ENCODE measurements around the gene ATXN1.

ATXN1 gene

GRCh38 chr6:16369989-16370388 is 391.3 kb downstream of the ATXN1 start:
- DNase-seq: no peak

- DNase-seq: no peak
Measured at GRCh38 chr6:16369140-16369745, 392.0 kb downstream of the ATXN1 start.

- DNase-seq: no peak
Measured at GRCh38 chr6:16367571-16367970, 393.7 kb downstream of the ATXN1 start.

DNA sequence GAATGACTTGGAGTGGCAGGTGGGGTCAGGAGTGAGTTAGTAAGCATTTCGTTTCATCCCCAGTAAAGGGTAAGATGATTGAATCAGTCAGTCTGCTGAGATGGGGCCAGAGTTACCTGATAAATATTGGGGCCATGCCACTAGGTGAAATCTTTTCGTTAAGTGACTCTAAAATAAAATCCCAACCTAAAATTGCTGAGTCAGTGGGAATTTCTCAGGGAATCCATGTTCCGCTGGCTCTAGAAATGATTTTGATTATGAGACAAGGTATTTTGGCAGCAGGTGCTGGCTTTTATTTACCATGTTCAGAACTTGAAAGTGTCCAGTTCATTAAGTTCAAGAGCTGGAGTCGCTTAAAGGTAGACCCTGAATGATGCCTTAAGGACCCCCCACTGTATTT is 397.5 kb downstream of the ATXN1 start:
- DNase-seq: no peak

DNA sequence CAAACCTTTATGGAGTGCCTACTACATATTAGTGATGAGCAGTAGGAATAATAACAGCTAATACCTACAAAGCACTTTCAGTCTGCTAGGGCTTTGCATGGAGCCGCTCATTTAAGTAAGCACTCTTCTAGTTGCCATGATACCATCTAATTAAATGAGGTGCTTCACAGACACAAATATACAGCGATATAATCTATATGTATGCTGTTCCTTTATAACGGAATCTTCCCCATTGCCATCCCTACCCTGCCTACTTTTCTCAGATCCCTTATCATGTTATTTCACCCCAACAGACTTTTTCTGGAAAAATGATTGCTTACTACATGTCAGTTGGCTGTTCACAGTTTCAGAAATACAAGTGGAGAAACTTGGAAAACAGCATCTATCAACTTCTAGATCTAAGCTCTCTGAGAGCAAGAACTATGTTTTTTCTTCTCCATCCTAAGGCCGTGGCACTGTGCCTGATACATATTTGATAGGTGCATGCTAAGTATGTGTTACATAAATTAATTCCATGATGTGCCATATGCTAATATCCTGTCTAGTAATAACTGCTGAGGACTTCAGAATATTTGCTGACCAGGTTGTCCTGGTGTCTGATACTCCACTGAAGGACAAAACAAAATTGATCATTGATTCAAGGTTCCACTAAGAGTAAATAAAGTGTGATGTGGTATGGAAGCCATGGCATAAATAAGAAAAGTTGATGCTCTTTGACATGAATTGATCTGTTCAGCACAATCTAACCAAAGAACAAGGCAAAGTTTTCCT is 398.3 kb downstream of the ATXN1 start:
- no peak for DNase-seq

DNA sequence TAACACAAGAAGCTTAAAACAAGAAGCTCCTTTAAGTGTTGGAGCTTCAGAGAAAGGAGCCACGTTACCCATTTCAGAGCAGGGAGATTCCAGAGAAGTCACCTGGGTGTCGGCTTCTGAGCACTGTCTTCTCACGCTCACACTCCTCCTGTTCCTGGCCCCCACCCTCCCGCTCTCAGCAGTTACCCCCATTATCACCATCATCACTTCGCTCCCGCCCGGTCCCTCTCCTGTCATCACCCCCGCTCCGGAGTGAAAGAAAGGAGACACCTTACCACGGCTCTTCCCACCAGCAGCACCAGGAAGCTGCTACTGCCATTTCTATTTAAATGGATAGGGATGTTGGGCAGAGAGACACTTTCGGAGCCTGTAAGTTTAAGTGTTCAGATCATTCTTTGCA is 399.0 kb downstream of the ATXN1 start:
- no peak for DNase-seq

DNA sequence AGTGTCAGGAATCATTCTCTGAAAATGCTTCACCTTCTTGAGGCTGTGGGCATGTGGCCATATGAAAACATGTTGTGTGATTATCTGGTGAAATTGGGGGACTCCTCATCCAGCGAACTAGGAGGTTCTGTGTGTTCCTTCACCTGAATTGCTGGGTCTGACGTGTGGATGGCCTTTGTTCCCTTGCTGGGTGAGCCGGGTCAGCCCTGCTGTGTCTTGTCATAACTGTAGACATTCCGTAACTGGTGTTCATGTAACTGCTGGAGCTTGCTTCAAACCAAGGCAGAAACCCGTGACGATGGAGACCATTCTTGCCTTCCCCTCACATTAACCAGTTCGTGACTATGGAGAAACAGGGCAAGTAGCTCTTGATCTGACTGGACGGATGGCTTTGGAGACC is 399.4 kb downstream of the ATXN1 start:
- no peak for DNase-seq

DNA sequence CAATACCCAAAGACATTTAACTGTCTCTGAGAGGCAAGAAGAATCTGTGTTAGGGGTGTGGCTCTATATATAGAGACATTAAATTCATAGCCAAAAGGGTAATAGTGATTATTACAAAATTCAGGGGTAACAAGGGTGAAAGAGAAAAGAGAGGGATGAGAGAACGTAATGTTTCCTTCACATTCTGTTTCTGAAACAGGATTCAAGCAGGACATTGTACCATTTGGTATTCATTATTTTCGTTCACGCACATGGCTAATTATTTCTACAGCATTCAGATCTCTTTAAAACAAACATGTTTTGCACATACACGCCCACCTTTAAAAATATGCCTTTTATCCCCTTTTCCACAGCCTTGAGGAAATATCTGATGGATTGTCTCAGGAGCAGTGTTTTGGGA is 400.1 kb downstream of the ATXN1 start:
- no peak for DNase-seq

DNA sequence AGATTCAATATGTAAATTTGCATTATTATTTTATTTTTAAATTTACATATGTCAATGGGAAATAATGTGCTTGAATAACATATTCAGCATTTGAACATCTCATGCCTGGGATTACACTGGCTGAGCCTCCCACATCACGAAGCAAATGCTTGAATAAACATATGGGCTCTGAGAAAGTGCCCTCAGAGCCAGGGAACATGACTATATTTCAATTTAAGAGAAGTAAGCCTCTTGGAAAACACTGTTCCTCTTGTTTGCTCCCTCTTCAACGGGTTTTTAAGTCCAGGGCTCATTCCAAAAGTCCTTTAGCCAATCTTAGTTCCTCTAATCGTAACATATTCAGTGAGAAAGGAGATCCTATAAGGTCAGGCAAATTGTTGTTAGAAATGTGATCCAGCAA is 400.9 kb downstream of the ATXN1 start:
- DNase-seq: no peak

GRCh38 chr6:16359563-16359962 is 401.7 kb downstream of the ATXN1 start:
- DNase-seq: no peak

DNA sequence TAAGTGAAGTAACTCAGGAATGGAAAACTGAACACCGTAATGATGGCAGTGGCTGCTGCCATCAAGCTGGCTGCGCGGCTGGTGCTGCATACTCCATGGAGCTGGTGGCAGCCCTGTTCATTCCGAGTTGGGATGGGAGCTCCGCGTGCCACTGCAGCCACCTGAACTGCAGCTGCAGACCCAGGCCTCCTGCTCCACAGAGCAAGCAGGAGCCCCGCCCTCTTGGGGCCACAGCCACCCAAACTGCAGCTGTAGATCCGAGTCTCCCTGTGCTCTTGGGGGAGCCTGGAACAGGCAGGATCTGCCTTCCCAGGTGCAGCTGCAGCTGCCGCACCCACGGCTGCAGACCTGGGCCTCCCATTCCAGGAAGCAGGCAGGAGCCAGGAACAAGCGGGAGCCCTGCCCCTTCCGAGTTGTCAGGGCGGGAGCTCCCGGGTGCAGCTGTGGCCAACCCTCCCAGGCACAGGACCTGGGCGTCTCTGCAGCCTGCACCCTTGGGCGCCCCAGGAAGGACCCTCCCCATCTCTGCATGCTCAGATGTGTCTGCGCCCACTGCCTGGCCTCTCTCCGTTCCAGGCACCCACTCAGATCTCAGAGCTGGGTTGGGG is 402.6 kb downstream of the ATXN1 start:
- DNase-seq: no peak

DNA sequence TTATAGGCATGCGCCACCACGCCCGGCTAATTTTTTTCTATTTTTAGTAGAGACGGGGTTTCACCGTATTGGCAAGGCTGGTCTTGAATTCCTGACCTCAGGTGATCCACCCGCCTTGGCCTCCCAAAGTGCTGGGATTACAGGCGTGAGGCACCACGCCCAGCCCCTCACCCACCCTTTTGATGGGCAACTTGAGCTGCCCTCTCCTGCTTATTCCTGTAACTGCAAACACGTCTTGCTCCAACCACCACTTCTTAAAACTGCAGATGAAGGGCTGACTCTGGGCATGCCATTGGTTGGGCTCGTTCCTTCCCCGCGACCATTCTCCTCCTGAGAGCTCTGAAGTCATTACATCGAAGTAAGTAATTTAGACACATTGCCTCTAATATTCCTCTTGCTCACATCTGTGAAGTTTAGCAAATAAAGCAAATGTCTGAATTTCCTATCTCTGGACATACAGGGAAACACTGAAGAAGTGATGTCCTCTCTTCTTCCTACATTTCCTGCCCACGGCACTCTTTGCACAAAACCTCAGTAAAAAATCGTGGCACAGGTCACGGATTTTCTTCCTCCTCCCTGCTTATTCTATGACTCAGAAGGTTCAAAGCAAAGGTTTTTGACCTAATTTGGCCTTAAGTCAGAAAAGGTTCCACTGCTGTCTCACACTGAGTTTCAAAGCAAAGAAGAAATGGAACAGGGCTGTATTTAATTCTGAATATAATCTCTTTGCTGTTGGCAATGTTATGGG is 405.4 kb downstream of the ATXN1 start:
- DNase-seq: no peak

DNA sequence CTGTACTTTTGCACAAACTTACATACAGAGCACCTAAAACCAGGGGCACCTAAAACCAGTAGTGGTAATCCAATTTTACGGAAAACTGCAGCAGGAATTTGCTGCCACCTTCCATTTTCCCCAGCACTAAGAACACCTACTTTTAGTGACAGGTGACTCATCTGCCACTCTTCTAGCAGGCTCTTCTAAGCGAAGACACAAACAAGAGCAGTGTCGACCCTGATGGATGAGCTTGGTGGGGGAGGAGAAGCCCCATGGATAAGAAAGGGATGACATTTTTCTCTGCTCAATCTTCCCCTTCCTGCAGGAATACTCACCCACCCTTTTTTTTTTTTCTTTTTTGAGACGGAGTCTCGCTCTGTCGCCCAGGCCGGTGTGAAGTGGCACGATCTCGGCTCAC is 406.0 kb downstream of the ATXN1 start:
- DNase-seq: no peak

DNA sequence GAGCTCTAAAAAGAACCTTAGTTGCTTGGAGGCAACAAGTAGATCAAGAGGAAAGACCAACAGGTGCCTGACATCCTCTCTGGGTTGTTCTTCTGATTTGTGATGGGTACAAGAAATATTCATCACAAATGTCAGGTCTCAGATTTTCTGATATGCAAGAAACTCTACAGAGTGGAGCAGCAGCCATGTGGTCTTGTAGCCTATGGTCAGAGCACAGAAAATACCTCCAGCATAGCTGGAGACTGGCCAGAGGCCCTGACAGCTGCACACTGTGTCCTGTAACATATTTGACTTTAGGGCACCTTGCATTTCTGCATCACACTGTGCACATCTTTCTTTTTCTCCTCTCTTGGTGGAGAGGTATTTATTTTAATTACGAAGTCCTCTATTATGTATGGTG is 406.6 kb downstream of the ATXN1 start:
- no peak for DNase-seq

DNA sequence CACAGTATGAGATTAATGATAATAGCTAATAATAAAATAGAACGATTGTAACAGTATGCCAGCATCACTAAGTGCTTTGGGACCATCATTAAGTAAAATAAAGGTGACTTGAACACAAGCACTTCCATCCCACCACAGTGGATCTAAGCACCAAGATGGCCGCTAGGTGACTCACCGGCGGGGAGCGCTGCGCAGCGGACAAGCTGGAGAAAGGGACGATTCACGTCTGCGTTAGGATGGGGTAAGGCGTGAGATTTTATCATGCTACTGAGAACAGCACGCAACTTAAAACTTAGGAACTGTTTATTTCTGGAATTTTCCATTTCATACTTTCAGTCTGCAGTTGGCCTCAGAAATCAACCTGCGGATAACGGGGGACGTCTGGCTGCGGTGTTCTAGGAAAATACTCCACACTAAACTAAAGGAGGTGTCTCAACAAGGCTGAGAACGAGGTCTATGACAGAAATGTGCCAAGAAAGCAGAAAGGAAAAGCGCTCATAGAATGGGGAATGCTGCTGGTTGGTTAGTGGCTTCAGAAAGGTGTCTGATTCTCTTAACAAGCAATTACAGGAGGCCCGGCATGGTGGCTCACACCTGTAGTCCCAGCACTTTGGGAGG is 408.3 kb downstream of the ATXN1 start:
- no peak for DNase-seq

DNA sequence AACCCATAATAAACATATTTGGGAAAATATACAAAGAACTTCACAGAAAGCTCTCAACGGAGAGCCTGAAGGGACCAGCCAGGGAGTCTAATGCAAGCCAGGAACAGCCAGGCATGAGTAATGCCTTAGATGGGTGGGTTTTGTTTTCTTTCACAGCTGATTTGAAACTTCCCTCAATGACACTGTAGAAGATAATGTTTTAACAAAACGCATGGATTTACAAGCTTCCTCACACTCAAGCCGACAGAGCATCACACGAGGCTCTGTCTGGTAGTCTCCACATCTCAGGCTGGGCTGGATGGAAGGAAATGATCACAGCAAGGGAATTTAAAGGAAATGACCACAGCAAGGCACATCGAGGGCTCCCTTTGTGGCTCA is 409.0 kb downstream of the ATXN1 start:
- no peak for DNase-seq

GRCh38 chr6:16349544-16349943 is 411.7 kb downstream of the ATXN1 start:
- DNase-seq: no peak

- DNase-seq: no peak
Measured at GRCh38 chr6:16346831-16347230, 414.4 kb downstream of the ATXN1 start.

DNA sequence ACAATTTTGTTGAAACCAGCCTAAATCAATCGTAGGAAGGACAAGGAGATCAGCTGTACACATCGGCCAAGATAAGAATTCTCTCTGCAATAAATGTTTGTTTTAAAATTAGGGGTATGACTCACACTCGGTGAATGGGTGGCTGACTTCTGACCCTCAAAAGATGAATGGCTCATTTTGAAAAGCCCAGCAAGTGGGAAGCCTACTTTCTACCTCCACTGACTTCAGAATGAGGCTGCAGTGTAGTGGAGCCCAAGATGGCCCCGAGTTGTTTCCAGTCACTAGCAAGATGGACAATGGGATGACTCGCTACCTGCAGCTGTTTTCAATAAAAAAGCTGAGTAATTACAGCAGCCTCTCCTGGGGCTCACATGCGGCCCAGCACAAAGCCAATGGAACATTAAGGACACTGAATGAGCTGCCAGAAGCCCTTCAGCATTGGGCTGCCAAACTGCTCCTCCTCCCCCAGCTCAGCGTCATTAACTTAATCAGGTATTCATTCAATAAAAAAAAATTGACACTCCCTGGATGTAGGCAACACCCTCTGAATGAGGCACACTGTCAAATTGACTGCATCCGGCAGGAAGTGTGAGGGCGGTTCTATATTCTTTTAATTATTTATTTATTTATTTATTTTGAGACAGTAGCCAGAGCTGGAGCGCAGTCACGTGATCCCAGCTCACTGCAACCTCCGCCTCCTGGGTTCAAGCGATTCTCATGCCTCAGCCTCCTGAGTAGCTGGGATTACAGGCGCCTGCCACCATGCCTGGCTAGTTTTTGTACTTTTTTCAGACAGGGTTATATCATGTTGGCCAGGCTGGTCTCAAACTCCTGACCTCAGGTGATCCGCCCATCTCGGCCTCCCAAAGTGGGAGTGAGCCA is 415.6 kb downstream of the ATXN1 start:
- DNase-seq: no peak

GRCh38 chr6:16344756-16345155 is 416.5 kb downstream of the ATXN1 start:
- DNase-seq: no peak

DNA sequence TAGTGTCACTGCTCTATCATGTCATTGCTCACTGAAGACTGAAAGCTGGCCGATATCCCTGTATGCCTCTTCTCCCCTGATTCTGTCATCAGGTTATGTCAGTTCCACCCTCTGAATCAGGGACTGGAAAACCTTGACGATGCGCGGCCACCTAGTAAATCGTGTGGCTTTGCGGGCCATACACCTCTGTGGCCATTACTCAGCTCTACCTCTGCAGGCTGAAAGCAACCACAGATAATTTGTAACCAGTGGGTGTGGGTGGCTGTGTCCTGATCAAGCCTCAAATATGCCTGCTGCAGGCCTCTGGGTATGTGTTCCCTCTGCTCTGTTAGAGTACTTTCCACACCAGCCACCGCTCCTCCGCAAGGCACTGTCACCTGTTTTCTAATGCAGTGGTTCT is 417.7 kb downstream of the ATXN1 start:
- DNase-seq: no peak

GRCh38 chr6:16339265-16339587 is 422.0 kb downstream of the ATXN1 start:
- DNase-seq: no peak
